Stomach (tissue), 4 donors: ENCODE data around the gene OCSTAMP.

Experiments used
- CTCF ChIP-seq, 7 experiments: fragments of 450-650 bp in 4 of 7; fragments of 200-600 bp in 3 of 7; sonication (generic) in 3 of 7; IDR thresholded peaks; one replicate each; pipeline ENCODE4 v1.5.1; 2016 to 2019; ENCODE audit warnings: antibody characterized with exemption in 7 of 7, control low read depth in 2 of 7, mild to moderate bottlenecking in 1 of 7
- POLR2A ChIP-seq, 4 donors: fragments of 450-650 bp; IDR thresholded peaks; one replicate each; pipeline ENCODE4 v1.6.1; 2016; ENCODE audit warnings: antibody characterized with exemption in 4 of 4, control low read depth in 2 of 4, mild to moderate bottlenecking in 1 of 4, moderate library complexity in 1 of 4
- POLR2AphosphoS5 ChIP-seq, 3 donors: sonication (generic); formaldehyde crosslinking; IDR thresholded peaks; one replicate each; pipeline ENCODE4 v1.6.1; 2016; ENCODE audit warnings: antibody characterized with exemption in 3 of 3

- no peak for TF ChIP-seq CTCF (IDR thresholded peaks at IDR 0.05)
- no peak for TF ChIP-seq POLR2A (IDR thresholded peaks at IDR 0.05)
- TF ChIP-seq POLR2AphosphoS5 (IDR thresholded peaks at IDR 0.05) = no peak
These were observed 44.3 kb upstream of the OCSTAMP start for GRCh38 chr20:46594725-46595124.
